GM12891 (cell line): ENCODE data around the gene EXOSC7.

Experiments
- POLR2A ChIP-seq: IDR thresholded peaks from 2 replicates; pipeline ENCODE4 v1.6.1; 2011; ENCODE audit warnings: low read depth, low read length, control low read depth
- POLR2AphosphoS5 ChIP-seq: IDR thresholded peaks from 2 replicates; pipeline ENCODE4 v1.6.1; 2011; ENCODE audit warnings: low read depth, low read length, control low read depth
- POU2F2 ChIP-seq: IDR thresholded peaks from 2 replicates; pipeline ENCODE4 v1.6.1; 2011; ENCODE audit warnings: low read depth, mild to moderate bottlenecking, control low read depth, low read length, moderate library complexity
- TAF1 ChIP-seq: IDR thresholded peaks from 2 replicates; pipeline ENCODE4 v1.6.1; 2011; ENCODE audit warnings: low read depth, low read length, control low read depth

GRCh38 chr3:45035441-45036301 is 59.6 kb downstream of the EXOSC7 start:
- TF ChIP-seq POLR2A = no peak
- TF ChIP-seq TAF1 = no peak
- no peak for TF ChIP-seq POLR2AphosphoS5
- no peak for TF ChIP-seq POU2F2
